ENCODE measurements around the gene GCNT4. TPM values are rescaled to one million over a fixed set of nuclear protein-coding genes. Genes with fewer than 3 reads are reported as not detected.

The GCNT4 gene
- total and polyA plus RNA-seq, 5 experiments from 2014 or later = 2.3 to 23.5 (median 2.7) TPM

DNA sequence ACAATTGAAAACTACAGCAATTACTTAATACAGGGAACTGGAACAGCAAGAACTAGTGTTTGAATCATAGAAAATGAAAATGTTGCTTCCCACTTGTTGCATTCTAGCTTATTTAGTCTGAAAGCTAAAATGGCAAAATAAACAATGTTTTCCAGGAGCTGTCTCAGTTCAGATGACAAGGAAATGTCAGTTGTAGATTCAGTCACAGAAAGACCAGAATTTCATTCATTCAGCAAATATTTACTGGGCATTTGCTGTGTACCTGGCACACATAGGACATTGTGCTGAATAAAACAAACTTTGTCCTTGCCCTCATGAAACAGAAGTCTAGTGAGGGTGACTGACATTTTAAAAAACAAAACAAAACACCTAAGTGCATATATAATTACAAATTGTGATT, 41.5 kb downstream of the GCNT4 start:
- POLR2A ChIA-PET = interaction anchor here (0.5 to 1.5 kb wide), 2 partner anchors 41 to 82 kb away, joined by 3 to 4 read pairs; partner anchors contain the start of gene GCNT4

GRCh38 chr5:75009556-75010345, 42.6 kb downstream of the GCNT4 start:
- peaks cover 8 to 12% (median 10%) of the 10 kb centered on the region in 4 donors for H3K4me1 Mint-ChIP-seq
- ATAC-seq = peak in 1 of 2 donors; percentile 44
- H3K36me3 Mint-ChIP-seq = peaks cover 2 to 15% (median 14%) of the 10 kb centered on the region in 3 donors
- DNase-seq = no peak
- H3K9me3 Mint-ChIP-seq = peaks cover 0 to 14% (median 6%) of the 10 kb centered on the region in 9 donors
- no peak overlapping the region for H3K4me3 Mint-ChIP-seq
- H3K27me3 Mint-ChIP-seq = no peaks in the 10 kb centered on the region
- POLR2A ChIA-PET = interaction anchor here (0.6 kb wide), 1 partner anchor 10 kb away, joined by 3 read pairs; no protein-coding TSS in a partner anchor
- H3K27ac Mint-ChIP-seq = peak overlapping the region in 4 of 10 donors; percentile 4 to 70 (median 36)

More for the DNA sequence above, 41.5 kb downstream of the GCNT4 start:
- ATAC-seq = no peak
- Mint-ChIP-seq H3K27ac (no peak overlapping the region), H3K4me3 (no peak overlapping the region), H3K9me3 (peaks cover 0 to 6% (median 1%) of the 10 kb centered on the region in 9 donors), H3K36me3 (peaks cover 0 to 7% (median 6%) of the 10 kb centered on the region in 3 donors), H3K27me3 (no peaks in the 10 kb centered on the region), H3K4me1 (peaks cover 8 to 12% (median 10%) of the 10 kb centered on the region in 4 donors)
- no peak for DNase-seq

DNA sequence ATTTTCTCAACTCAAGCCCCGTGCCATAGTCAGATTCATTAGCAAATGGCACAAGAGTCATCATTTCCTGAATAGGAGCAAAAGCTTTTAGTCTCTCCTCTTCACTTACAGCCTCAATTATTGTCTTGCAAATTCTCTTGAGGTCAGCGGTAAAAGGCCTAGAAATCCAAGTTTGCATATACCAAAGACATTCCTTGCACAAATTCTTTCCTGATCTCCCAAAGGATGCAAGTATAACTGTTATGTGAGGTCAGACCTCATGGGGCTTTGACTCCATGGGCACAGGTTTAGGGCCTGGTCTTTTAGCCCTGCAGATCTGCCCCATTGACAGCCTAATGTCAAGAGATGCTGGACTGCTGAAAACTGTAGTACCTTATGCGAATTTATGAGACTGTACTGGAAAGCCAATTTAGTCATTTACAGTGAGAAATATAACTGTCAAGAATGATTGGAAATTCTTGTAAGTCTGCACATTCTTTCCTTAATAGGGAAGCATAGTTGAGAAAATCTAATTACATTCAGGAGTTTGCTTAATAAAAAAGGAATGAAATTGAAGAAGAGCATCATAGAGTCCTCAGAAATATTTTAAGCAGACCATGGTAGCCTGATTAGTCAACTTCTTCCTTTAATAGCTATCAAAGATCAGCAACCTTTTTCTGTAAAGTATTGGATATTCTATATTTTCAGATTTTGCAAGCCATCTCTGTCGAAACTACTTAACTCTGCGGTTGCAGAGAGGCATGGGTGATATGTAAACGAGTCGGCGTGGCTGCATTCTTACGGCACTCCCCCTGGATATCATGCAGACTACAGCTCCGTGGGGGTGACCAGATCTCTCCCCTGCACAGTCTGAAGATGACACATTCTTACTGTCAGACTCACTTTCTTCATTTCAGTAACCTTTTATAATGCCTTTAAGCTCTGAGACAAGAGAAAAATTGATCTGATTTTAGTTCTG, 45.2 kb downstream of the GCNT4 start:
- Mint-ChIP-seq H3K4me1 (peaks cover 8 to 12% (median 10%) of the 10 kb centered on the region in 4 donors), H3K9me3 (peaks cover 0 to 17% (median 8%) of the 10 kb centered on the region in 9 donors), H3K27ac (no peak overlapping the region), H3K27me3 (peaks cover 0 to 3% (median 0%) of the 10 kb centered on the region in 5 donors), H3K4me3 (no peak overlapping the region), H3K36me3 (peaks cover 2 to 18% (median 17%) of the 10 kb centered on the region in 3 donors)
- ATAC-seq (no peak), DNase-seq (no peak)
- POLR2A ChIA-PET = no interaction called here

DNA sequence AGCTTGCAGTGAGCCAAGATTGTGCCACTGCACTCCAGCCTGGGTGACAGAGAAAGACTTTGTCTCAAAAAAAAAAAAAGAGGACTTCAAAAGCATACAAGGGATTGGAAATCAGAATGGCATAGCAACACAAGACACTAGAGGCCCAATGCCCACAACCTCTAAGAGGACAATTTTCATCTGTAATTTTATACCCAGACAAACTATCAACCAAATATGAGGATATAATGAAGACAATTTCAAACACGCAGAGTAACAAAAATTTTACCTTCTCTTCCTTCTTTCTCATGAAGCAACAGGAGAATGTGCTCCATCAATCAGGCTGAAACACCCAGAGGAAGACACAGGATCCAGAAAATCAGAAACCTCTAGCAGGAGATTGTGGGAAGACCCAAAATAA, 46.8 kb downstream of the GCNT4 start:
- no peak for DNase-seq
- Mint-ChIP-seq H3K9me3 (peaks cover 0 to 17% (median 8%) of the 10 kb centered on the region in 9 donors), H3K27me3 (peaks cover 0 to 3% (median 0%) of the 10 kb centered on the region in 5 donors), H3K4me3 (no peak overlapping the region), H3K27ac (peak overlapping the region in 2 of 10 donors; percentile 15 to 46), H3K4me1 (peaks cover 8 to 12% (median 10%) of the 10 kb centered on the region in 4 donors), H3K36me3 (peaks cover 2 to 18% (median 17%) of the 10 kb centered on the region in 3 donors)
- no peak for ATAC-seq
- POLR2A ChIA-PET = interaction anchor here (1.2 kb wide), 1 partner anchor 11 kb away, joined by 4 read pairs; no protein-coding TSS in a partner anchor

Other genes starting within 250 kb of the GCNT4 start
- gene FAM169A, start 186.2 kb downstream of the GCNT4 start, total RNA-seq = 10 to 100 TPM; 23.7 to 26.1 TPM
- 10 to 100 TPM in 1 of 3 donors, 1 to 10 TPM in 2; 5.7 to 11.4 (median 7.7) TPM for gene FAM169A, start 186.2 kb downstream of the GCNT4 start, polyA plus RNA-seq
- 1 to 10 TPM; 2.7 to 2.8 TPM for gene ANKRD31, start 184.3 kb upstream of the GCNT4 start, total RNA-seq
- under 1 TPM; 0.55 to 0.58 (median 0.55) TPM for gene ANKRD31, start 184.3 kb upstream of the GCNT4 start, polyA plus RNA-seq